Ovary (tissue), 3 donors: ENCODE measurements around the gene CFAP61.

ENCODE experiments used
- CTCF ChIP-seq, 3 donors: fragments of 450-650 bp in 2 of 3; fragments of 200-600 bp in 1 of 3; IDR thresholded peaks; one replicate each; pipeline versions ENCODE4 v1.5.1 to v1.8.0; 2016 to 2022; ENCODE audit warnings: antibody characterized with exemption in 3 of 3, mild to moderate bottlenecking in 1 of 3
- POLR2A ChIP-seq: fragments of 450-650 bp; IDR thresholded peaks from one replicate; pipeline ENCODE4 v1.6.1; 2017; ENCODE audit warnings: antibody characterized with exemption, mild to moderate bottlenecking, moderate library complexity
- donor health status: DM: no; HTN: no; CAD: no.

GRCh38 chr20:20365480-20366161 lies 313.3 kb downstream of the CFAP61 start:
- TF ChIP-seq CTCF (IDR thresholded peaks at IDR 0.05), result no peak
- no peak for TF ChIP-seq POLR2A
